NCI-H1417 treated with DMSO at 0.1 percent for 48 hours (cell line): ENCODE measurements around the gene TMEM151B.
"Not testable (repeated sequence)": the region's sequence is repeated elsewhere in the genome, so short reads cannot be mapped to it uniquely, and the experiment has no call there.

Experiments
- DNase-seq: peaks from one replicate; lab custom pipeline; 2025; lab: John Stamatoyannopoulos, UW

Gene TMEM151B

DNA sequence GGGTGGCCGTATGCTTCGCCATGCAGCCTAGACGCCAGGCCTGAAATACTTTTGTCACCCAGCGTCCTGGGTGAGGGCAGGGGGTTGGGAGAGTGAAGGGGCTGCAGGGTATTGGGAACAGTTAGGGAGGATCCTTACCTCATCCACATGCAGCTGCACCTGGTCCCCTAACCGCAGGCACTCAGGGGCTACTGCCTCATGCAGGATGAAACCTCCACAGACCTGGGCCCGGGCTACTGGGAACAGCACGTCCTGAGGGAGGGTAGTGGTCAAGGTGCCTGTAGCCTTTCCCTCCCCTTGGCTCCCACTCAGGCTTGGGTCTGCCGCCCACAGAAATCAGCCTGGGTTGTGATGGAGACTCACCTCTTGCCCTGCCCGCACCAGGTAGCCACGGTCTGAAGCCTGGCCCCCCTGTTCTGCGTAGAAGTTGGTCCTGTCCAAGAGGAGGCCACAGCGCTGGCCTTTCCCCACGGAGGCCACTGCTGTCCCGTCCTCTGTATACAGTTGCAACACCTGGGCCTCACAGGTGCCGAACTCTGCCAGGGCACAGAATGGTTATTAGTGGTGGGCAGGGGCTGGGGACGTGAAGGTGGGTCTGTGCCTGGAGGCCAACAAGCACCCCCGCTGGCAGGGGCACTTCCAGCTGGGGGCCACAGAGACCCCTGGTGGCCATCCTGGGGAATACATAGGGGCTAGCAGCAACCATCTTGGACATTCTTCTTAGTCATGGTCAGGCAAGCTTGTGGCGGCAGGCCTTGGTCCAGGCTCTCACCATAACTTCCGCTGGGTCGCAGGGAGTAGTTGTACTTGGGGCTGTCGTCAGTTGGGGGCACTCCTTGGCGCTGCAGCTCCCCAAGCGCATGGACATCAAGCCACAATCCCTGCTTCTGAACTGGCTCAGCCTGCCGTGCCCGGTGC is 34.3 kb downstream of the TMEM151B start:
- DNase-seq, result no peak

DNA sequence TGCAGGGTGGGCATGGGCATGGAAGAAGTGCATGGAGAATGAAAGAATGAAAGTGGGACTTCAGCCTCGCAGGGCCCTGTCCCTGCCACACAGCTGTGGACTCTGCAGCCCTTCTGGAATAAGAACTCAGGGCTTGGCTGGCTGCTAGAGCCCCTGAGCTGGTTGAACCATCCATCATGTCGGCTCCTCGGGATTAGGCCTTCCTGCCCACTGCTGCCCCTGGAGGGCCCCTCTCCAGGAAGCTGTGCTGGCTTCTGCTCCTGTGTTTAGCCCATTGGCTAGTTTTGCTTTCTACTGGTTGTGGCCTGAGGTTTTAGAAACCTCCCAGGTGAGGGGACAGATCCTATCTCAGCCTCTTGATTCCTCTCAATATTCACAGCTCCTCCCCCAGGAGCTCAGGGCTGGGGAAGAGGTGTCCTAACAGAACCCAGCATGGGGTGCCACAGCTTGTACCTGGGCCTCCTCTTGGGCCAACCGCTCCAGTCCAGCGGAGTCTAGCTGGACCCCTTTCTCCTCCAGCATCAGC is 35.0 kb downstream of the TMEM151B start:
- no peak for DNase-seq

DNA sequence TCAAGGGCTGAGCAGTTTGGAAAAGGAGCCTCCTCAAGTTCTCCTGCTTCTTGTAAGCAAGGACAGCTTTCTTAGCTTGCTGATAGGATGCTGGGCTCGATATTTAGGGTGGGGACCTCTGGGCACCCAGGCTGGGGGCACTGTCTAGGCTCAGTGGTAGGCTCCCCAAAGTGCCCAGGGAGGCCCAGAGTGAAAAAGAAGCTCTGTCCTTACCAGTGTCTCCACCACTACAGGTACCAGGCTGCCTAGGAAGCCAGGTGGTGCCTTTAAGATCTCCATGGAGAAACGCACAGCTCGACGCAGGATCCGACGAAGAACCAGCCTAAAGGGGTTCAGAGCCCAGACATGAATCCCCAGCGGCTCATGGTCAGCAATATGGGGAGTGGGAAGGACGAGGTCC is 36.5 kb downstream of the TMEM151B start:
- no peak for DNase-seq

DNA sequence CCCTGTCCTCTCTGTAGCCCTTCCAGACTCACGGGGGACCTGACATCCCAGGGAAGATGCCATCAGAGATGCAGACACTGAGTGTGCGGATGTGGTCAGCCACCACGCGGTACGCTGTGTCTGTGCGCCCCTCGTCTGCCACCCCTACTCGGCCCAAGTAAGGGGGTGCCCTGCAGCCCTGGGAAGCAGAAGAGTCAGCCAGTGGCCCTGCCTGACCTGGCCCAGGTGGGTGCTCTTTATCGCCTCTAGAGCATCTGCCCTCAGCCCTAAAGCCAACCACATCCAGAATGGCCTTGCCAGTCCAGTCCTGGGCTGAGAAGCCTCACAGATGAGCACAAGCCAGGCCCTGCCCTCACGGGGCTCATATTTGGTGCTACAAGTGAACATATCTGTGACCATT is 37.0 kb downstream of the TMEM151B start:
- DNase-seq, result no peak

DNA sequence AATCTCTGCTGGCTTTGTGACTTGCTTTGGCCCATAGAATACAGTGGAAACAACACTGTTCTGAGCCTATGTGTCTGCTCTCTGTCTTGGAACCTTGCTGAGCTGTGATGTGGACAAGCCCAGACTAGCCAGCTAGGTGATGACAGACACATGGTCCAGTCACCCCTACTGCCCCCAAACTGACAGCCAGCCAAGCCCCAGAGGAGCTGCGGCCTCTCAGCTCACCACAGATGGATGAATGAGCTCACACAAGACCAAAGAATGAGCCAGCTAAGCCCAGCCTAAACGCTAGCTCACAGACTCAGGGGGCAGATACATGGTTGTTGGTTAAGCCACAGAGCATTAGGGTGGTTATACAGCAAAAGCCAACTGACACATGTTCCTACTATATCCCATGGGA is 38.8 kb downstream of the TMEM151B start:
- no peak for DNase-seq

DNA sequence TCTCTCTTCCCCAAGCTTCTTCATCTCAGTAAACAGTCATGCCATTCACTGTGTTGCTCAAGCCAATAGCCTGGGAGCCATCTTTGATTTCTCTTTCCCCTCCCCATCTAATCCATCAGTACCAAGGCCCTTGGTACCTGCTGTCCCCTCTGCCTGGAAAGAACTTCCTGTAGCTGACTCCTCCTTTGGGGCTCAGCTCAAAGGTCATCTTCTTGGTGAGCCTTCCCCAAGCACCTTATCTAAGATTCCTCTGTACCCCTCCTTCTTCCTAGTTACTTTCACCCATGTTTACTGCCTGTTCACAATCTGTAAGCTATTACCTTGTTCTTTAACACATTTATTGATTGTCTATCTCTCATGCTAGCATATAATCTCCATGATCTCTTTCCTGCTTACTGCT is 39.4 kb downstream of the TMEM151B start:
- DNase-seq, result no peak

DNA sequence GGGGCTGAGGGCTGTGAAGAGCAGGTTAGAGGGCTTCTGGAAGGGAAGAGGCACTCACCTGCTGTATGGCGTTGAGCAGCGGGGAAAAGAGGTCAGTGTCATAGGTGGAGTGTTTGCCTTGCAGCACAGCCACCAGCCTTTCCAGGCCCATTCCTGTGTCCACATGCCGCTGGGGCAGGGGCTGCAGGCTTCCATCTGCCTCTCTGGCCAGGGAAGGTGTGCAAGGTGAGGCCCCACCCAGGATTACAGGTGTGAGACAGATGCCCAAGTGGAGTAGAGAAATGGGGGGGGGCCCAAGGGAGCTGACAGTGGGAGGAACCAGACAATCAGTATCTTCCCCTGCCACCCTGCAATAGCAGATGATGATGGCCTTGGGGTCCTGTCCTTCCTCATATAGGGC is 40.0 kb downstream of the TMEM151B start:
- no peak for DNase-seq

DNA sequence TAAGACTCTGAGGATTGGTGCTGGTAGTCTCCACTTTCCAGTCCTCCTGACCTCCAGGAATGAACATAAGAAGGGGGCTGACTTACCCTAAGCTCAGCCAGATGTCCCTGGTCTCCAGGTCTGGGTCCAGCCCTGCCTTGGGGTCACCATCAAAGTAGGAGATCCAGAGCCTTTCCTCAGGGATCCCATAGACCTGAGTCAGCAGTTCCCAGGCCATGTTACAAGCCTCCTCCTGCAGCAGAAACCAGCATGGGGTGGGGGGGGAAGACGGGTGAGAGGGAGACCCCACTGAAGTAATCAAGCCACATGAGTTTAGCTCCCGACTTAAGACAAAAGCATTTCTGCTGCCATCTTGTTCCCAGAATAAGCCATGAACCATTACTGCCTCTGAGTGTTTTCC is 41.1 kb downstream of the TMEM151B start:
- DNase-seq, result no peak

DNA sequence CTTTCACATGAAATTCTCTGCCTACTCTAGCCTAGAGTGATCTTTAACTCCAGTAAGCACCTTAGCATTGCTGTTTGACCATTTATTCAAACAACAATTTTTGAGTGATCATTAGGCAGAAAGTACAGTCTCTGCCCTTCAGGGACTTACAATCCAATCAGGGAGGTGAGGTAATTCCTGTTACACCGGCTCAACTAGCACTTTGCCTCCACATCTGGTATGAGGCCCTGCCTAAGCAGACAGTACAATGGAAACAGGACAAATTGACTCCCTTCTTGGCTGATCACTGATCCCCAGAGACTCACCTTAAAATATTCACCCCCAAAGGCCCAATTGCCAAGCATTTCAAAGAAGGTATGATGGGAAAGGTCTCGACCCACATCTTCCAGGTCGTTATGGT is 41.5 kb downstream of the TMEM151B start:
- DNase-seq, result no peak

DNA sequence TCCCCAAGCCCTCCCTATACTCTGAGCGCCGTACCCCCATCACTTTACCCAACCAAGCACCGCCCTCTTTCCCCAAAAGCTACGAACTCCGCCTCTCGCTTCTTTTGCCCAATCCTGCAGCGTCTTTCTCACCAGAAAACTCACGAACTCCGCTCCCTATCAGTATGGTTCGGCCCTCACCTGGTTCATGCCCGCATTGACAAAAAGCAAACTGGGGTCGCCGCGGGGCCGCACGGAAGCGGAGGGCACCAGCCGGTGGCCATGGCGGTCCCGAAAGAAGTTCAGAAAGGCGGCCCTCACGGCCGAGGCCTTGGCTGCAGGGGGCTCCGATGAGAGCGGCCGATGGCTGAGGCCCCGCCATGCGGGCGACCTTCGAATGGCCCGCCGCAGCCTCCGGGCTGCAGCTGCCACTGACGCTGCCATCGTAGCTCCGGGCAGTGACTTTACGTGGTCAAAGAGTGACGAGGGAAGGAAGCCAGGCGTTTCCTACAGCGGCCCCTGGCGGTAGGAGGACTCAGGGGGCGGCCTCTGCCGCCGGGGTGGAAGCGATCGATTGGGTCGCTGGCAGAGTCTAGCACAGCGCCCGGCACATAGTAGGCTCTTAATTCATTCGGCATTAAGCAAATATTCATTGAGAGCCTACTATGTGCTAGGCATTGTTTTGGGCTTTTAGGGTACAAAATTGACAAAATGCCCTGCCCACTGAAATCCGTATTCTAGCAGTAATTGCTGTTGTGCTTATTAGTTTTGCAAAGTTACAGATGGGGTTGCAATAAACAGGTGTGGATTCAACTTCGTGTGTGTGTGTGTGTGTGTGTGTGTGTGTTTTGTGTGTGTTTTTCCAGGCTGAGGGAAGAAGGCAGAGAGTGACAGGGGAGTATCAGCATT is 42.9 kb downstream of the TMEM151B start, which contains the start of gene AARS2:
Gene AARS2 (minus strand): TSS at position 447 of the 888 bp plus-strand sequence. CDS start 24 bp downstream, at position 423.
- DNase-seq, result no peak

DNA sequence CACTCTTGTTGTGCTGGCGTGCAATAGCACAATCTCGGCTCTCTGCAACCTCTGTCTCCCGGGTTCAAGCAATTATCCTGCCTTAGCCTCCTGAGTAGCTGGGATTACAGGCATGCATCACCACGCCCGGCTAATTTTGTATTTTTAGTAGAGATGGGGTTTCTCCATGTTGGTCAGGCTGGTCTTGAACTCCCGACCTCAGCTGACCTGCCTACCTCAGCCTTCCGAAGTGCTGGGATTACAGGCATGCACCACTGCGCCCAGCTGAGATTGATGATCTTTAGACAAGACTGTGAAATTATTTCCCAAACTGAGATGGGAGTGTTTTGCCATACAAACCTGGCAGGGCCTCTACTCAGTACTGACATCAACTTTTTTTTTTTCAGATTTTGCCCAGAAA is 44.4 kb downstream of the TMEM151B start:
- not testable (repeated sequence) for DNase-seq

DNA sequence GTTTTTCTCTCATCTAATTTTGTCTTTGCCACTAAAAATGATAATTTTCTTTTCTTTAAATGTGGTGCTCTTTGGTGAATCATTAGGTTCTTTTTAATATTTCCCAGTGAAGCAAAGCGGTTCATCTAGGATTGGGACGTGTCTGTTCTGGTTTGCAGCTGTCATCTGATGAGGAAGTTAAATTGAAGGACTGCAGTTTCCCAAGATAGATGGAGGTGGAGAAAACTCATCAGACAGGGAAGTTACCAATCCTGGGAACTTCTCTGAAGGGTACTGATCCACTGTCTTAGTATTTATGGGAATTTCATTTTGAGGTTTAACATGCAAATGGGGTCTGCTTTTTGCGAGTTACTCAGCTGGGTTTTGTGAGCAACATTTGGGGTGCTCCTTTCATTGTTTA is 45.3 kb downstream of the TMEM151B start:
- no peak for DNase-seq

DNA sequence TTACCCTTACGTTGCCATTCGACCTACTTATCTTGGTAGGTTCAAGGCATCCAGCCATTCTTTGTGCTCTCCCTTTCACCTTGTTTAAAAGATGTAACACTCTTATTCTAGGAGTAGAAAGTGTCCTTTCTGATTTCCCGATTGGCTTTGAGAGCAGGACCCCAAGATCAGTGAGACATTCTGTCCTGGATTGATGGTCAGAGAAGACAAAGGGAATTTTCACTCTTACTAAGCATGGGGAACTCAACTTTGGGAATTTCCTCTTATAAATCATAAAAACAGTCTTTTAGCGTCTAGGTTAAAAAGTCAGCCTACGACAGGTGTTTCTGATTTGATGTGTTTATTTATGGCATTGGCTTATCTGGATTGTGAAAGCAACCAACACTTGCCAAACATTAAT is 45.7 kb downstream of the TMEM151B start:
- no peak for DNase-seq

DNA sequence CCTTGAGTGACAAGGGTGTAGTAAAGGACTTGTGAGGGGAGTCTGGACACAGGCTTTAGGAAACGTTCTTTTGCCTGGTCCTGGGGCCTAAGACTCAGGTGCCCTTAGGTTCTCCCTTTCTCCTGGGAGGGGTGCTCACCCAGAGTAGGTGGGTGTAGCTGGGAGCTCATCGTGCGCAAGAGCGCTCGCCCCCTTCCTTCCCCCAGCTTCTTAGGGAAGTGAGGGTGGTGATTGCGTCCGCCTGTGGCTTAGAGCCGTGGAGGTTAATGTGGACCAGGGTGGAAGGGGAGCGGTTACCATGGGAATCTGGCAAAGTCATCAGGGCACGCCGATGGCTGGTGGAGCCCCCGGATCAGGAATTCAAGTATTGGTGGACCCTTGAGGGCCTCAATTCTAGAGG is 46.2 kb downstream of the TMEM151B start:
- DNase-seq, result no peak

DNA sequence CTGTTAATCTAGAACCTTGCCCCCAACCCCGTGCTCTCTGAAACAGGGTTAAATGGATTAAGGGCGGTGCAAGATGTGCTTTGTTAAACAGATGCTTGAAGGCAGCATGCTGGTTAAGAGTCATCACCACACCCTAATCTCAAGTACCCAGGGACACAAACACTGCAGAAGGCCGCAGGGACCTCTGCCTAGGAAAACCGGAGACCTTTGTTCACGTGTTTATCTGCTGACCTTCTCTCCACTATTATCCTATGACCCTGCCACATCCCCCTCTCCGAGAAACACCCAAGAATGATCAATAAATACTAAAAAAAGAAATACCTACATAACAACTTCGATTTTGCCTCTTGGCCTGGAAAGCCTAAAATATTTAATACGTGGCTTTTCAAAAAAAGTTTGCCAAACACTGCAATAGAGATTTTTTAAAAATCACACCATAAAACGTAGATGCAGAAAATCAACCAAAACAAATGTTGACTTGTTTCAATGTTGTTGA is 46.9 kb downstream of the TMEM151B start:
- DNase-seq, result not testable (repeated sequence)

DNA sequence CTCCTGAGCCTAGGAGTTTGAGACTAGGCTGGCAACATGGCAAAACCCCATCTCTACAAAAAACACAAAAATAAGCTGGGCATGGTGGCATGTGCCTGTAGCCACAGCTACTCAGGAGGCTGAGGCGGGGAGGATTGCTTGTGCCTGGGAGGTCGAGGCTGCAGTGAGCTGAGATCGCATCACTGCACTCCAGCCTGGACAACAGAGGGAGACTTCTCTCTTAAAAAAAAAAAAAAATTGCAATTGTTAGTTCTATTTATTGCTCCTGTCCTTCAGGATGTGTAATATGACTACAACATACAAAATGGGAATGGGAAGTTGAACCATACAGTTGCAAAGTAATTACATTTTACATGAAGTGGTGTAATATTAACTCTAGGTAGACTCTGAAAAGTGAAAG is 51.0 kb downstream of the TMEM151B start:
- DNase-seq, result no peak

DNA sequence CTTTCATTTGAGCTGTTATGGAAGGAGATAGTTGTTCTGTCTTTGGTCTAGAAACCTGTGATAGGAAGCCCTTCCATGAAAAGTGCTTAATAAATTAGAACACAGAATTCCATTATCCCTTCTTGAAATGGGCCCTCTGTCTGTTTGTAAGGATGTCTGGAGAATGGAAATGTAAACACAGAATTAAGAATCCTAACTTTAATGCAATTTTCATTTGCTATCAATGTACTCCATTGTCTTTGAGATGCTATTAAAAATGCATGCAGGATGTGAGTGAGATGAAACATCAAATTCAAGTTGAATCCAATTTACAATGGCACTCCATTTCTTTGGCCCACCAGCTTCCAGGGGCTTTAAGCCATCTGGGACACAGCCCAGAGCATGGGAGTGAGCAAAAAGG is 56.8 kb downstream of the TMEM151B start:
- DNase-seq, result no peak

DNA sequence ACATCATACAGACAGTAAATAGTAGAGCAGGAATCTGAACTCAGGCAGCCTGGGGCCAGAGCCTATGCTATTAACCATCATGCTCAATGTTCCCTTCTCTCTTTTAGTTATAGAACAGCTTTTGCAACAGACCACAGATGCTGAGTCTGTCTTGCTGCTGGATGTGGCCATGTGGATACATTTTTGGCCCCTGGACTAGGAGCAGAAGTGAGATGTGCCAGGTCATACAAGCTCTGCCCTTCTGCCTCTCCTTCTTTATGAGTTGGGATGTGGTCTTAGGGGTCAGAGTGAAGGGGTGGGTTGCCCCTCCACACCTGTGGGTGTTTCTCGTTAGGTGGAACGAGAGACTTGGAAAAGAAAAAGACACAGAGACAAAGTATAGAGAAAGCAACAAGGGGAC is 57.5 kb downstream of the TMEM151B start:
- no peak for DNase-seq

DNA sequence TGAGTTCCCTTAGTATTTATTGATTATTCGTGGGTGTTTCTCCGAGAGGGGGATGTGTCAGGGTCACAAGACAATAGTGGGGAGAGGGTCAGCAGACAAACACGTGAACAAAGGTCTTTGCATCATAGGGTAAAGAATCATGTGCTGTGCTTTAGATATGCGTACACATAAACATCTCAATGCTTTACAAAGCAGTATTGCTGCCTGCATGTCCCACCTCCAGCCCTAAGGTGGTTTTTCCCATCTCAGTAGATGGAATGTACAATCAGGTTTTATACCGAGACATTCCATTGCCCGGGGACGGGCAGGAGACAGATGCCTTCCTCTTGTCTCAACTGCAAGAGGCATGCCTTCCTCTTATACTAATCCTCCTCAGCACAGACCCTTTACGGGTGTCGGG is 58.0 kb downstream of the TMEM151B start:
- DNase-seq, result not testable (repeated sequence)

DNA sequence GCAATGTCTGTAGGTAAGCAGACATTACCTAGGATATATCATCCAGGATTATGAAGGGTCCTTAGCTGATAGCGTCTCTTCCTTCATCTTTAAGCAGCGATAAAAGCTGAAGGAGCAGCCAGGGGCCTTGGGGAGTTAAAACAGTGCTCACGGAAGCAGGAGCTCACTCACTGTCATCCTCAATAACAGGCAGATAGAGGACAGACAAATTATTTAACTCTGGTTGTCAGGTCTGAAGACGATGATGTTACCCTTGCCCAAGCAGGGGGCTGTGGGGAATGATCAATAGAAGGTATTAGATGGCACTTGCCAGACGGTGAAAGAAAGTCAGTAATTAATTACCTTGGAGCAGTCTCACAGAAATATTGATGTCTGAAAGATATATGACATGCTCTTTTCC is 59.6 kb downstream of the TMEM151B start:
- DNase-seq, result no peak

DNA sequence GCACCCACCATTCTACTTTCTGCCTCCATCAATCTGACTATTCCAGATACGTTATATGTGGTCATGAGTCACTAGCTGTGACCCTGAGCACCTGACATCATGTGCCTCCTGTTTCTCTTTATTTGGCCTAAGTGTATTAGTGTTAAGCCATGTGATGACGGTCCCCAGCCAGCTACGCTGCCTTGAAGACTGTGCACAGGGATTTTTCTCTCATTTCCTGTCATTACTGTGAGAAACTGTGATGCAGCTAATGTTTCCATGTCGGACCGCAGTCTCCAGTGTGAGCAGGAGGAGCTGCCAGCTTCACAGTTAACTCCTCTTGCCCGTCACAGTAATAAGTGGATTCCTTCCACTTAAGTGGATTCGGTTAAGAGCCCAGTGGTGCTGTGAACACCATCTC is 62.3 kb downstream of the TMEM151B start:
- no peak for DNase-seq

DNA sequence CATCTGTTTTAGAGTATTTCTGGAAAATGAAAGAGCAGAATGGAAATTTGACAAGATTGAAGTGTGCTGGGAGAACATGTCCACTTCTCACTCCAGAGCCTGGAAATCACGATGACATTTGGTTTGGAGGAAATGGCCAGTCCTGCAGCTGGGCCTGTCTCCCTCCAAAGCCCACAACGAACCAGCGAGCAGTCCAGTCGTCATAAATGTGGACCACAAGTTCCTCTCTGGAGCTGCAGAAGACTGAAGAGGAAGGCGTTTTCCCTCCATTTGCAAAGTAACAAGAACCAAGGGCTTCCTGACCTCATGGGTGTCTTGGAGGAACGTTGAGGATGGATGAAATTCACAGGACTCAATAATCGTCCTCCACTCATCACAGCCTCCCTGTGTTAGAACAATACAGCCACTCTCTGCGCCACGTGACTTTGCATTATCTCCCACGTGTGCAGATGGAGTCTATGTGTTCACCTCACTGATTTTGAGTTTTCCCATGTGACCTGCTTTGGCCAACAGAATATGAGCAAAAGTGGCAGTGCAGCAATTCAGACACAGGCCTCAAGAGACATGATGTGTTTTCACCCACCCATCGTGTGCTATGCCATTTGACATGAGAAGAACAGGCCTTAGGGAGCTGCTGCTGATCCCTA is 63.1 kb downstream of the TMEM151B start:
- no peak for DNase-seq
